Measurements from ENCODE around the gene DUSP9.

The DUSP9 gene

DNA sequence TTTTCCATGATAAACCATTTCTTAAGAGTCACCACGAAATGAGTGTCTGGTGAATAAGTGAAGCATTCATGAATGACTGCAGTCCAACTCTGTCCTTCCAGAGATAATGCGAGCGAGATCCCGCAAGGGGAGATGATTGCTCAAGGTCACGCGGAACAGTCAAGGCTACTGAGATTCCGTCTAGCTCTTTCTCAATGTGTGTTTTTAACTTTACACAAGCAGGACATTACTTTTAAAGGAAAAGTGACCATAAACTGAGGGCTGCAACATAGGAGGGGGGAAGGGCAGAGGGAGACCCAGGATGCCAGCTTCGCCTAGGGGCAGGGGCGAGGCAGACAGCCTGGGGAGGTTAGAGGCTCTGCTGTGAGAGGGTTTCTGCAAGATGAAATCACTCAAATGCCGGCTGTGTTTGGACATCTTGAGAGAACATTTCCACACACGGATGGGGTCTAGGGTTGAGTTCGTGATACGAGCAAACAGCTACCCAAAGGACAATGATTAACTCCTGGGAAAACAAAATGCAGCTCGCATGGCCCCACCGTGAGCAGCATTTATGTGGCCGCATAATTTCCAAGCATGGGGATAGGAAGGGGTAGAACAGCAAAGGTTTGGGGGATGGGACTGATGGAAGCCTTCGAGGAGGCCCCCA is 24.2 kb upstream of the DUSP9 start:
- Histone ChIP-seq H3K9ac (ENCODE audit: low read depth, low read length) (no peak overlapping the region), H3K27me3 (ENCODE audit: control insufficient read depth, insufficient read depth, low read length) (peaks cover 8% of the 10 kb centered on the region; the same call in 1 of the 2 replicates), H3K4me3 (ENCODE audit: low read depth, low read length) (no peak overlapping the region), H3K27ac (ENCODE audit: low read depth, low read length) (no peak overlapping the region), H3K4me1 (ENCODE audit: control insufficient read depth, insufficient read depth, low read length) (no peaks in the 10 kb centered on the region), H3K9me3 (ENCODE audit: control insufficient read depth, insufficient read depth, low read length) (peaks cover 34% of the 10 kb centered on the region), H3K36me3 (ENCODE audit: control insufficient read depth, insufficient read depth, low read length) (no peaks in the 10 kb centered on the region)

DNA sequence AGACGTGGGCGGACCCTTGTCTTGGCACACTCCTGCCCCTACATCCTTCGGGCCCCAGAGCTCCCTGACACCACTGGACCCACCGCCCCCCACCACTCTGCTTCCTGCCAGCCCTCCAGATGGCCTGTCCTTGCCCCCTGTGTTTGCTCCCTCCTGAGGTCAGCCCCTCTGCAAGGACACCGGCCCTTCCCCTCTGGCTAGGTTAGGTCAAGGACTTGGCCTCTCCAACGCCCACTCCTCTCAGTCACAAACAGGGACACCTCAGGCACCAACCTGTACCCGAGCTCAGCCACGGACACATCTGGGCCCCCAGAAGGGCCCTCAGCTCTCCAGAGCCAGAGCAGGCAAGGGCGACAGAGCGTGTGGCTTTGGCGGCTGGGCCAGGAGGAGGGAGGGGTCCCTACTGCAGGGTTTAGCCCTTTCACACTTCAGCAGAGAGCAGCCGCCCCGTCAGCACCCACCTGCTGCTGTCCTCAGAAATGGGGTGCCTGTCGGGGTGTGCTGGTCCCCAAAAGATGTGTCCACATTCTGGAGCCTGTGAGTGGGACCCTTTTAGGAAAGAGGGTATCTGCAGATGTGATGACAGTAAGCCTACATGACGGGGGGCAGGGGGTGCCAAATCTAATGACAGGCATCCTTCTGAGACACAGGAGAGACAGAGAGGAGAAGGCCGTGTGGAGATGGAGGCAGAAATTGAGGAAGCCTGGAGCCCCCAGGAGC is 23.5 kb upstream of the DUSP9 start:
- H3K27ac ChIP-seq (ENCODE audit: low read depth, low read length) = no peak overlapping the region
- H3K4me1 ChIP-seq (ENCODE audit: control insufficient read depth, insufficient read depth, low read length) = no peaks in the 10 kb centered on the region
- H3K27me3 ChIP-seq (ENCODE audit: control insufficient read depth, insufficient read depth, low read length) = peaks cover 2% of the 10 kb centered on the region; the same call in 1 of the 2 replicates
- H3K36me3 ChIP-seq (ENCODE audit: control insufficient read depth, insufficient read depth, low read length) = no peaks in the 10 kb centered on the region
- H3K4me3 ChIP-seq (ENCODE audit: low read depth, low read length) = no peak overlapping the region
- no peak overlapping the region for H3K9ac ChIP-seq (ENCODE audit: low read depth, low read length)
- peaks cover 34% of the 10 kb centered on the region for H3K9me3 ChIP-seq (ENCODE audit: control insufficient read depth, insufficient read depth, low read length)

DNA sequence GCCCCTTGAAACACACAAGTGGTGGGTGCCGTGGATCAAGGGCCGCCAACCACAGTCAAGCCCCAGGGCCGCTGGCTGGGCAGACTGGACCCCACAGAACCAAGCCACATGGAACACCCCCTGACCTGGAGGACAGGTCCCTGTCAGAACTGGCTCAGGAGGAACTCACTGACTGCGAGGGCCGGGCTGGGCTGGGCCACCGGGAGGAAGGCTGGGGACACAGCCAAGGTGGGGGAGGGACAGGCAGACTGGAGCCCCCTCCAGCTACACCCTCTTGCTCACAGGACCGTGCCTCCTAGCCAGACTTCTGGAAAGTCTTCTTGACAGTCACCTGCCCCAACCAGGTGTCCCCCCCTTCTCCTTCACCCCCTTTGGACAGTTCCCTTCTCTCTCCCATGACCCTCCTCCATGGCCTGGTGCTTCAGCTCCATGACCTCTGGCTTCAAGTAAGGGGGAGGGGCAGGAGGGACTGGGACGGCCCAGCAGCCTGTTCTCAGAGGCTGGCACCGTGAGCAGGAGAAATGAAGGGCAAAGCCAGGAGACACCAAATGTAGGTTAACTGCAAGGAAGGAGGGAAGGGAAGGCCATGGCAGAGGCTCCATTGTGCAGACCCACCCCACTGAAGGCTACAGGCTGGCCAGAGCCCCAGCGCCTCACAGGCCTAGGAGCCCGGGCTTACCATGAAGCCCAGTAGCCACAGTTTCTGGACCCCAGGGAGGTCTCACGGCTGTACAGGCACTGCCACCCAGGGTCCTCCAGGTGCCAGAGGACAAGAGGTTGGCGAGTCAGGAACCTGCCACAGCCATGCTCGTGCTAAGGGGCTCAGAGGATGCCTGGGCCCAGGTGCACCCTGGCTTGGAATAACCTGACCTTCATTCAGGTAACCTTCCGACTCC is 22.6 kb upstream of the DUSP9 start:
- Histone ChIP-seq H3K36me3 (ENCODE audit: control insufficient read depth, insufficient read depth, low read length) (no peaks in the 10 kb centered on the region), H3K27me3 (ENCODE audit: control insufficient read depth, insufficient read depth, low read length) (no peaks in the 10 kb centered on the region), H3K9me3 (ENCODE audit: control insufficient read depth, insufficient read depth, low read length) (peaks cover 33% of the 10 kb centered on the region), H3K4me1 (ENCODE audit: control insufficient read depth, insufficient read depth, low read length) (no peaks in the 10 kb centered on the region), H3K4me3 (ENCODE audit: low read depth, low read length) (no peak overlapping the region), H3K27ac (ENCODE audit: low read depth, low read length) (no peak overlapping the region), H3K9ac (ENCODE audit: low read depth, low read length) (no peak overlapping the region)

DNA sequence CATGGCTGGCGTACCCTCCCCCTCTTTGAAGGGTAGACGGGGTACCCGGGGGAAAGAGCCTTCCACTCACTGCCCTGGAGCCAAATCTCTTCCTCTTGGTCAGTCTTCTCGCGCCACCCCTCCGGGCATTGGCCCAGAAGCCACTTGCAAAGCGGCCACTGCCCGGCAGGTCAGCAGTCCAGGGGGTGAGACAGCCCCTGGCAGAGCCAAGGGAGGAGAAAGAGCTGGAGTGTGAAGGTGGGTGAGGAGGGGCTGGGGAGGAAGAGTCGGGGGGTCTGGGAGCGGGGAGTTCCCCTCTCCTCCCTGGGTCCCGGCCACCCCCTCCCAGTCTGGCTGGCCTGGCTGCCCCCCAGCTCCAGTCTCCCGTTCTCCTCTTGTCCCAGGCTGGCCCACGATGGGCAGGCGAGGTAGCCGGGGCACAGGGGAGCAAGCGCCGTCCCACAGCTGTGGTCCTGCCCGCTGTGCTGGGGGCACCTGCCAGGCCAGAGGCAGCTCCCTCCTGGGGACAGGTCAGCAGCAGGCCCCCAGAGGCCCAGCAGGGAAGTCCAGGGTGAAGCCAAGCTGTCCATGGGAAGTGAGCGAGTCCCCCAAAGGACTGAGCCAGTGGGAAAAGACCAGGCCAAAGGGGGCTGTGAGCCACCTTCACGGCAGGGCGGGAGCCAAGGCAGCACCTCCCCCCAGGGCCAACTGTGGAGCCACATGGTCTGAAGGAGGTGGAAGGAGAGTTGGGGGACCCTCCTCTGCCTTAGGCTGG is 21.6 kb upstream of the DUSP9 start:
- Histone ChIP-seq H3K4me3 (ENCODE audit: low read depth, low read length) (no peak overlapping the region), H3K9me3 (ENCODE audit: control insufficient read depth, insufficient read depth, low read length) (peaks cover 40% of the 10 kb centered on the region), H3K27me3 (ENCODE audit: control insufficient read depth, insufficient read depth, low read length) (no peaks in the 10 kb centered on the region), H3K27ac (ENCODE audit: low read depth, low read length) (no peak overlapping the region), H3K9ac (ENCODE audit: low read depth, low read length) (no peak overlapping the region), H3K4me1 (ENCODE audit: control insufficient read depth, insufficient read depth, low read length) (no peaks in the 10 kb centered on the region), H3K36me3 (ENCODE audit: control insufficient read depth, insufficient read depth, low read length) (no peaks in the 10 kb centered on the region)

DNA sequence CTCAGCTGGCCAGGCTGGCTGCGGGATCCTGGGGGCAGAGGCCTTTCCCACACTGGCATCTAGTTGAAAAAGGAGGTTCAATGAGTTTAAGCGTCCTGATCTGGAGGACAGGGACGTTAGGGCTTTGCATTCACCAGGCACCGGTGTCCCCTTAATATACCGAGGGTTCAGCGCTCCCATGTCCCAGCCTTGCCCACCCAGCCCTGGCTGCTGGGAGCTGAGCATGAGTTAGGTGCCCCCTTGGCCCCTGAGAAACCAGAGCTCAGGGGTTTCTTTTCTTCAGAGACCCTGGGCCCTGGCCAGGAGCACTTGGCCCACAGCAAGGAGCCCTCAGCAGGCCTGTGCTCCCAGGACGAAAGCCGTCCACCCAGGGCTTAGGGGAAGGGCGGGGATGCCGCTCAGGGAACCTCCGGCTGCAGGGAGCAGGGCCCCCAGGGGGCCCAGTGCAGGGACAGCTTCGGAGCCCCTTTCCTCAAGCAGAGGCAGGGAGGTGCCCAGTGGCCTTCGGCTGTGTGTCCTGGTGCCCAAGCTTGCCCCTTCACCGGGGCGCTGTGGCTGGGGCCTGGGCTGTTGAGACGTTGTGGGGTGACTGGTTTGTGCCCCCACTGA is 20.9 kb upstream of the DUSP9 start:
- Histone ChIP-seq H3K9me3 (ENCODE audit: control insufficient read depth, insufficient read depth, low read length) (peaks cover 37% of the 10 kb centered on the region), H3K4me1 (ENCODE audit: control insufficient read depth, insufficient read depth, low read length) (no peaks in the 10 kb centered on the region), H3K27me3 (ENCODE audit: control insufficient read depth, insufficient read depth, low read length) (no peaks in the 10 kb centered on the region), H3K4me3 (ENCODE audit: low read depth, low read length) (no peak overlapping the region), H3K9ac (ENCODE audit: low read depth, low read length) (no peak overlapping the region), H3K36me3 (ENCODE audit: control insufficient read depth, insufficient read depth, low read length) (no peaks in the 10 kb centered on the region), H3K27ac (ENCODE audit: low read depth, low read length) (no peak overlapping the region)

DNA sequence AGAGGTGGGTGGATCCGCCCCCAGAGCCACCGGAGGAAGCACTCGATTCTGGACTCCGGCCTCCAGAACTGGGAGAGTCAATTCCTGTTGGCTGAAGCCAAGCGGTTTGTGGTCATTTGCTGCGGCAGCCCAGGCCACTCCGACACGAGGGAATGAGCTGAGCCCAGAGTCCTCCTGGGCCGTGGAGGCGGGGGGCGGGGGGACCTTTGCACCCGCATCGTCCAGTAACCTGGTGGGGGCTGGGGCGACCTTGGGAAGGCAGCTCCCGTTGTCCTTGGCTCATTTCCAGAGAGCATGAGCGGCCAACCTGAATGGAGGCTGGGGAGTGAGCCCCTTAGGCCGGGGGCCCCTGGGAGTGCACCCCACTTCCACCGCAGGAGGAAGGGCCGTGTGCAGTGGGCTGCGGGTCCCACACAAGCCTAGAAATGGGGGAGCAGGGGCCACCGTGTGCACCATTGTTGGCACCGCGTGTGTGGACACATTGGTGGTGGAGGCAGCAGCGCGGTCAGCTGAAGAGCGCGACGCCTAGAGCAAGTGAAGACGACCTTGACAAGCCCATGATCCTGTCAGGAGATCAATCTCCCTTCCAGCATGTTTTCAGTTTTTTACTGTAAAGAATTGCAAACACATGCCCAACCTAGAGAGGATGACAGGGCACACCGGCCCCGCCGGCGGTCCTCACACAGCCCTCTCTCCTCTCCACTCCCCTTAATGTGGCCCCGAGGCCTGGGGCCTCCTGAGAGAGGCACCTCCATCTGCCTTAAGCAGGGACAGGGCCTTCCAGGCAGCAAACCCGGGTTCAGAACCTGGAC is 19.9 kb upstream of the DUSP9 start:
- H3K9ac ChIP-seq (ENCODE audit: low read depth, low read length) = no peak overlapping the region
- H3K36me3 ChIP-seq (ENCODE audit: control insufficient read depth, insufficient read depth, low read length) = no peaks in the 10 kb centered on the region
- H3K9me3 ChIP-seq (ENCODE audit: control insufficient read depth, insufficient read depth, low read length) = peaks cover 35% of the 10 kb centered on the region
- H3K27me3 ChIP-seq (ENCODE audit: control insufficient read depth, insufficient read depth, low read length) = no peaks in the 10 kb centered on the region
- H3K27ac ChIP-seq (ENCODE audit: low read depth, low read length) = no peak overlapping the region
- no peaks in the 10 kb centered on the region for H3K4me1 ChIP-seq (ENCODE audit: control insufficient read depth, insufficient read depth, low read length)
- no peak overlapping the region for H3K4me3 ChIP-seq (ENCODE audit: low read depth, low read length)

DNA sequence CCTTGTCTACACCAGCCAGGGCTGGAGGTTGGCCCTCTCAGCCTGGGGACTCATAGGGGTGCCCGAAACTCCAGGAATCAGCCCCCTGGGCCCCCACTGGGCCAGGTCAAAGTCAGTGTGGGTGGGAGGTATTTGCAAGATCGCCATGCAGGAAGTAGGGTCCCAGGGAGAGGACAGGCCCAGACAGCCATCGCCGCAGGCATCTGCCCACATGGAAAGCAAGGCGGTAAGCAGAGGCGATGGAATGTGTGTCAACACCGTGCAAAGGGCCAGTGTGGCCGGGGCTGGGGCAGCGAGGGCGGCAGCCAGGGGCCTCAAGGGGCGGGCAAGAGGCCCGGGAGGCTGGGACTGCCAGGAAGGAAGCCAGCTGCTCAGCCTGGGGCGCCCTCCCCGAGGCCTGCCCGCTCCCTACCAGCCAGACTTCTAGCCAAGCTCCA is 19.3 kb upstream of the DUSP9 start:
- H3K27ac ChIP-seq (ENCODE audit: low read depth, low read length) = no peak overlapping the region

DNA sequence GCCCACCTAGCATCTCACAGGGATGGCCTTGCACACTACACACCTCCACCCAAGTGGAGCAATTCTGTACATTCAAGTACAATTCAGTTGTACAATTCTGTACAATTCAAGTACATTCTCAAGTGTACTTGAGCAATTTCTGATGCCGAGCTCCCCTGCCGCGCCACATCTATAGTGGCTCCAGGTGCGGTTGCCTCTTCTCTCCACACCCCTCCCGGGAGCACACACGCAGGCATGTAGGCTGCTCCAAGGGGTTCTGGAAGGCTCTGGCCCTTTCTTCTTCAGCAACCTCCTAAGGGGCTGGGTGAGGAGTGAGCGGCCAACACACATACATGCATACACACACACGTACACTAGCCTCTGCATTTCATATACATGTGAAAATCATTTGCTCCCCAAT is 18.9 kb upstream of the DUSP9 start:
- H3K9me3 ChIP-seq (ENCODE audit: control insufficient read depth, insufficient read depth, low read length) = peaks cover 38% of the 10 kb centered on the region
- no peak overlapping the region for H3K27ac ChIP-seq (ENCODE audit: low read depth, low read length)
- H3K27me3 ChIP-seq (ENCODE audit: control insufficient read depth, insufficient read depth, low read length) = no peaks in the 10 kb centered on the region
- H3K4me1 ChIP-seq (ENCODE audit: control insufficient read depth, insufficient read depth, low read length) = no peaks in the 10 kb centered on the region
- no peaks in the 10 kb centered on the region for H3K36me3 ChIP-seq (ENCODE audit: control insufficient read depth, insufficient read depth, low read length)
- no peak overlapping the region for H3K4me3 ChIP-seq (ENCODE audit: low read depth, low read length)
- no peak overlapping the region for H3K9ac ChIP-seq (ENCODE audit: low read depth, low read length)

More for the DNA sequence above, 19.3 kb upstream of the DUSP9 start:
- no peaks in the 10 kb centered on the region for H3K4me1 ChIP-seq (ENCODE audit: control insufficient read depth, insufficient read depth, low read length)
- H3K9ac ChIP-seq (ENCODE audit: low read depth, low read length) = no peak overlapping the region
- peaks cover 35% of the 10 kb centered on the region for H3K9me3 ChIP-seq (ENCODE audit: control insufficient read depth, insufficient read depth, low read length)
- no peaks in the 10 kb centered on the region for H3K27me3 ChIP-seq (ENCODE audit: control insufficient read depth, insufficient read depth, low read length)
- no peaks in the 10 kb centered on the region for H3K36me3 ChIP-seq (ENCODE audit: control insufficient read depth, insufficient read depth, low read length)
- no peak overlapping the region for H3K4me3 ChIP-seq (ENCODE audit: low read depth, low read length)

DNA sequence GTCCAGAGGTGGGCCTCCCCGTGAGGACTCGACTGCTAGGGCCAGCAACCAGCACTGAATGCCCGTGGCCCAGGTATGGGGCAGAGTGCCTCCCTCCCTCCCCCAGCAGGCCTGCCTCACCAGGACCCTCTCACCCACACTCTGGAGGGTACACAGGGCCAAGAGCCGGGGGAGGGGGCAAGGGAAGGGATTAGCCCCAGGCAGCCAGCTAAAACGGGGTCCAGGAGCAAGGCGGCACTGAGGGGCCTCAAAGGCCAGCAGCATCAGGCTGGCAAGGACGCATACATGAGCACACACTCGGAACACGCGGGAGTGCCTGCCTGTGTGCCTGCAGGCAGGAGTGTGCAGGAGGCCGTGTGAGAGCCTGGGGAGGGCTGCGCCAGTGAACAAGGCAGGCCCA is 18.3 kb upstream of the DUSP9 start:
- peaks cover 33% of the 10 kb centered on the region for H3K9me3 ChIP-seq (ENCODE audit: control insufficient read depth, insufficient read depth, low read length)
- H3K4me1 ChIP-seq (ENCODE audit: control insufficient read depth, insufficient read depth, low read length) = no peaks in the 10 kb centered on the region
- no peaks in the 10 kb centered on the region for H3K27me3 ChIP-seq (ENCODE audit: control insufficient read depth, insufficient read depth, low read length)
- H3K4me3 ChIP-seq (ENCODE audit: low read depth, low read length) = no peak overlapping the region
- H3K27ac ChIP-seq (ENCODE audit: low read depth, low read length) = no peak overlapping the region
- no peak overlapping the region for H3K9ac ChIP-seq (ENCODE audit: low read depth, low read length)
- H3K36me3 ChIP-seq (ENCODE audit: control insufficient read depth, insufficient read depth, low read length) = no peaks in the 10 kb centered on the region
